Neuronal stem cell (in vitro differentiated cells): ENCODE data around the gene ABHD10.
A peak's percentile ranks its signal among the peaks of the same experiment; 100 is the strongest.

ENCODE experiments used
- DNase-seq: peaks from one replicate; pipeline ENCODE4 v3.0.0-alpha.2; 2013; ENCODE audit warnings: low spot score
- H2AFZ ChIP-seq: one replicate; pipeline ENCODE4 v1.6.1; 2013; ENCODE audit warnings: mild to moderate bottlenecking, low read length, inconsistent platforms
- H2AK5ac ChIP-seq: 2 replicates; pipeline ENCODE4 v1.6.1; 2013; ENCODE audit warnings: low read depth, mild to moderate bottlenecking, inconsistent platforms, low read length, moderate library complexity, mixed read lengths
- H2BK120ac ChIP-seq: 2 replicates; pipeline ENCODE4 v1.6.1; 2013; ENCODE audit warnings: low read depth, mild to moderate bottlenecking, inconsistent platforms, low read length, moderate library complexity, mixed read lengths
- H2BK12ac ChIP-seq: one replicate; pipeline ENCODE4 v1.6.1; 2013; ENCODE audit warnings: low read length, inconsistent platforms
- H2BK15ac ChIP-seq: 2 replicates; pipeline ENCODE4 v1.6.1; 2013; ENCODE audit warnings: mild to moderate bottlenecking, low read length, inconsistent platforms, mixed read lengths
- H2BK5ac ChIP-seq: one replicate; pipeline ENCODE4 v1.6.1; 2013; ENCODE audit warnings: inconsistent platforms, mild to moderate bottlenecking, low read length, moderate library complexity
- H3K14ac ChIP-seq: one replicate; pipeline ENCODE4 v1.6.1; 2013; ENCODE audit warnings: low read length, inconsistent platforms
- H3K18ac ChIP-seq: 2 replicates; pipeline ENCODE4 v1.6.1; 2013; ENCODE audit warnings: low read length, inconsistent platforms
- H3K23ac ChIP-seq: 2 replicates; pipeline ENCODE4 v1.6.1; 2013; ENCODE audit warnings: low read depth, mild to moderate bottlenecking, mixed read lengths, low read length, inconsistent platforms; ENCODE audit not compliant: poor library complexity
- H3K27ac ChIP-seq: replicated peaks from 3 replicates; pipeline ENCODE4 v1.5.1; 2013; ENCODE audit warnings: low read length, inconsistent platforms
- H3K27me3 ChIP-seq, 3 experiments: 2 replicates each; pipeline ENCODE4 v1.6.1; 2013; ENCODE audit warnings: low read length in 3 of 3, mild to moderate bottlenecking in 2 of 3, inconsistent platforms in 1 of 3, low read depth in 1 of 3, mixed read lengths in 1 of 3, moderate library complexity in 1 of 3; ENCODE audit not compliant: control insufficient read depth in 3 of 3, insufficient read depth in 3 of 3
- H3K36me3 ChIP-seq, 2 donors: replicated peaks in 1 of 2; 2 replicates each; pipeline ENCODE4 v1.6.1; 2013; ENCODE audit warnings: low read length in 2 of 2; ENCODE audit not compliant: control insufficient read depth in 2 of 2, insufficient read depth in 2 of 2
- H3K4ac ChIP-seq: 2 replicates; pipeline ENCODE4 v1.6.1; 2013; ENCODE audit warnings: inconsistent platforms, mild to moderate bottlenecking, low read length, moderate library complexity
- H3K4me1 ChIP-seq, 2 donors: 1 replicate in 1 of 2; 2 replicates in 1 of 2; pipeline ENCODE4 v1.6.1; 2013; ENCODE audit warnings: low read length in 2 of 2, low read depth in 1 of 2; ENCODE audit not compliant: control insufficient read depth in 2 of 2, insufficient read depth in 1 of 2
- H3K4me2 ChIP-seq: one replicate; pipeline ENCODE4 v1.6.1; 2013; ENCODE audit warnings: mild to moderate bottlenecking, low read length, inconsistent platforms; ENCODE audit not compliant: insufficient read depth, poor library complexity, severe bottlenecking
- H3K4me3 ChIP-seq, 2 donors: 2 replicates each; pipeline ENCODE4 v1.5.1; 2013; ENCODE audit warnings: low read length in 2 of 2, mild to moderate bottlenecking in 2 of 2, inconsistent platforms in 1 of 2, moderate library complexity in 1 of 2
- H3K79me1 ChIP-seq: one replicate; pipeline ENCODE4 v1.6.1; 2013; ENCODE audit warnings: low read depth, mild to moderate bottlenecking, inconsistent platforms, low read length, moderate library complexity
- H3K9ac ChIP-seq: one replicate; pipeline ENCODE4 v1.6.1; 2013; ENCODE audit warnings: mild to moderate bottlenecking, low read depth, low read length, inconsistent platforms; ENCODE audit not compliant: poor library complexity
- H3K9me3 ChIP-seq, 2 donors: replicated peaks in 1 of 2; 2 replicates each; pipeline versions ENCODE3 to v1.6.1; 2013; ENCODE audit warnings: low read length in 2 of 2, mild to moderate bottlenecking in 2 of 2, inconsistent platforms in 1 of 2, low read depth in 1 of 2, mixed read lengths in 1 of 2, moderate library complexity in 1 of 2; ENCODE audit not compliant: control insufficient read depth in 2 of 2, insufficient read depth in 1 of 2
- H4K8ac ChIP-seq: one replicate; pipeline ENCODE4 v1.6.1; 2013; ENCODE audit warnings: low read depth, mild to moderate bottlenecking, inconsistent platforms, low read length, moderate library complexity
- H4K91ac ChIP-seq: one replicate; pipeline ENCODE4 v1.6.1; 2013; ENCODE audit warnings: low read length, low read depth, mild to moderate bottlenecking, inconsistent platforms; ENCODE audit not compliant: poor library complexity
- WGBS, 2 donors: extraction: QIAGEN DNeasy Blood & Tissue Kit; methylation state at CpG; one replicate each; pipeline ENCODE4 v1.1.7; 2013; ENCODE audit warnings: missing lambda C conversion rate in 2 of 2, mixed read lengths in 1 of 2; ENCODE audit not compliant: insufficient read length in 2 of 2, insufficient replicate concordance in 1 of 2; ENCODE audit errors: extremely low coverage in 2 of 2; 5-methylcytosine and 5-hydroxymethylcytosine counted together

ABHD10 gene

GRCh38 chr3:111981457-111981763 is 2.6 kb downstream of the ABHD10 start:
- Histone ChIP-seq H2BK5ac (no peak overlapping the region), H2AFZ (no peak overlapping the region), H2BK15ac (no peak overlapping the region), H4K91ac (no peak overlapping the region), H2AK5ac (no peak overlapping the region), H3K14ac (no peak overlapping the region), H4K8ac (no peak overlapping the region), H3K27me3 (no peaks in the 10 kb centered on the region), H3K23ac (no peak overlapping the region), H3K18ac (no peak overlapping the region), H2BK12ac (no peak overlapping the region), H3K4me3 (peak overlapping the region in 1 of 2 donors; percentile 61), H3K4ac (no peak overlapping the region), H2BK120ac (no peak overlapping the region), H3K4me1 (peaks cover 2 to 17% of the 10 kb centered on the region in 2 donors), H3K36me3 (peaks cover 0 to 56% of the 10 kb centered on the region in 2 donors), H3K9me3 (no peaks in the 10 kb centered on the region), H3K9ac (no peak overlapping the region), H3K27ac (no peak overlapping the region), H3K4me2 (no peak overlapping the region), H3K79me1 (no peaks in the 10 kb centered on the region)
- WGBS, 2 donors: no CpG with 5 or more reads among the region's 3 CpGs
- no peak for DNase-seq

- H3K4me2 ChIP-seq: no peak overlapping the region
- no peak overlapping the region for H2BK15ac ChIP-seq
- H3K4me3 ChIP-seq: no peak overlapping the region
- no peaks in the 10 kb centered on the region for H3K79me1 ChIP-seq
- no CpG with 5 or more reads among the region's 2 CpGs for WGBS, 2 donors
- H3K36me3 ChIP-seq: peaks cover 10 to 90% of the 10 kb centered on the region in 2 donors
- H3K23ac ChIP-seq: no peak overlapping the region
- no peak overlapping the region for H2BK12ac ChIP-seq
- peaks cover 2 to 15% of the 10 kb centered on the region in 2 donors for H3K4me1 ChIP-seq
- H3K14ac ChIP-seq: no peak overlapping the region
- H2AK5ac ChIP-seq: no peak overlapping the region
- H3K4ac ChIP-seq: no peak overlapping the region
- no peak overlapping the region for H3K9ac ChIP-seq
- no peak for DNase-seq
- no peak overlapping the region for H2AFZ ChIP-seq
- no peak overlapping the region for H4K8ac ChIP-seq
- H2BK120ac ChIP-seq: no peak overlapping the region
- H3K27ac ChIP-seq: no peak overlapping the region
- H2BK5ac ChIP-seq: no peak overlapping the region
- H4K91ac ChIP-seq: no peak overlapping the region
- no peak overlapping the region for H3K18ac ChIP-seq
- H3K9me3 ChIP-seq: no peaks in the 10 kb centered on the region
- no peaks in the 10 kb centered on the region for H3K27me3 ChIP-seq
These were observed 5.9 kb downstream of the ABHD10 start for GRCh38 chr3:111984636-111985298.

GRCh38 chr3:111986800-111987199 is 8.0 kb downstream of the ABHD10 start:
- Histone ChIP-seq H3K9me3 (peaks cover 0 to 6% of the 10 kb centered on the region in 2 donors), H3K9ac (no peak overlapping the region), H3K36me3 (peaks cover 12 to 99% of the 10 kb centered on the region in 2 donors), H3K18ac (no peak overlapping the region), H3K4me1 (peaks cover 0 to 6% of the 10 kb centered on the region in 2 donors), H2AK5ac (no peak overlapping the region), H3K4me3 (no peak overlapping the region), H2BK120ac (no peak overlapping the region), H3K14ac (no peak overlapping the region), H2AFZ (no peak overlapping the region), H4K8ac (no peak overlapping the region), H3K4me2 (no peak overlapping the region), H4K91ac (no peak overlapping the region), H2BK12ac (no peak overlapping the region), H3K23ac (no peak overlapping the region), H2BK15ac (no peak overlapping the region), H2BK5ac (no peak overlapping the region), H3K27me3 (no peaks in the 10 kb centered on the region), H3K79me1 (no peaks in the 10 kb centered on the region), H3K4ac (no peak overlapping the region), H3K27ac (no peak overlapping the region)
- WGBS, 2 donors: no CpG with 5 or more reads among the region's 3 CpGs
- DNase-seq: no peak

DNA sequence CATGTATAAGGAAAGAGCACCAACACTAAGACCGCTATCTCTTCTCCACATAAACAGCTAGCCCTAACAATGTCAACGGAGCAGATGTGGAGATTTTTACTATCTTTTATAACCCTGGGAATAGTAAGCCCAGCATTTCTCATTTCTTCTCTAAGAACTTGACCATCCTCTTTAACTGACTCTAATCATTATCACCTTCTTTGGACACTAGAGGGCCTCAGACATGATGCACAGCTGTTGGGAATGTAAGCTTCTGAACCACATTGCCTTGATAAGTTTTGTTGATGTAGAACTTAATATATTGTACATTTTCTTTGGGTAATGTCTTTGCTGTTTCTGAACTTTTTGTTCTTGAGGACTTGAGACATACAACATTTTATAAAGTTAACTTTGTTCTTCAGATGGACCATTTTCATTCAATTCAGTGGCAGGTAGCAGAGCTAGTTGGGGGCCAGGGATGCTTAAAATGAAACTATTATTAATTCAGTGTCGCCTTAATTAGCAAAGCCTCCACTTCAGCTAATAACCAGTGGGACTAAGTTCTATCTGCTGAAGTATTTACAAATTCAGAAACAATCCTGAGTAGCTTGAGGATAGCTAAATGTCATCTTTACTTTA is 10.3 kb downstream of the ABHD10 start:
- Histone ChIP-seq H3K4me3 (no peak overlapping the region), H3K4ac (no peak overlapping the region), H3K36me3 (peaks cover 12 to 93% of the 10 kb centered on the region in 2 donors), H3K9ac (no peak overlapping the region), H3K14ac (no peak overlapping the region), H2AFZ (no peak overlapping the region), H3K4me2 (no peak overlapping the region), H2BK120ac (no peak overlapping the region), H3K27ac (no peak overlapping the region), H3K18ac (no peak overlapping the region), H4K91ac (no peak overlapping the region), H2BK15ac (no peak overlapping the region), H2BK12ac (no peak overlapping the region), H2BK5ac (no peak overlapping the region), H3K23ac (no peak overlapping the region), H3K27me3 (no peaks in the 10 kb centered on the region), H3K9me3 (peaks cover 0 to 17% of the 10 kb centered on the region in 2 donors), H4K8ac (no peak overlapping the region), H3K4me1 (peaks cover 5 to 16% of the 10 kb centered on the region in 2 donors), H3K79me1 (no peaks in the 10 kb centered on the region), H2AK5ac (no peak overlapping the region)
- DNase-seq: no peak
- no CpG with 5 or more reads among the region's 3 CpGs for WGBS, 2 donors
